RCC 7860 (cell line): ENCODE measurements around the gene ORC4.
"Not testable (repeated sequence)": the region's sequence is repeated elsewhere in the genome, so short reads cannot be mapped to it uniquely, and the experiment has no call there.

Experiments used
- DNase-seq: peaks from one replicate; pipeline ENCODE4 v3.0.0-alpha.2; 2015; ENCODE audit warnings: low spot score
- FAIRE-seq: peaks from 2 replicates; lab custom pipeline; 2012; peaks lifted over from hg19 to GRCh38; lab: Jason Lieb, UNC

The ORC4 gene

GRCh38 chr2:148021059-148021861 is 723 bp upstream of the ORC4 start, which contains the start of gene MBD5:
MBD5 (plus strand) TSS chr2:148021091.
- peak; percentile 36 for DNase-seq
- no peak for FAIRE-seq

GRCh38 chr2:148014616-148015015 is 5.9 kb downstream of the ORC4 start:
- DNase-seq: no peak
- FAIRE-seq: no peak

GRCh38 chr2:148013876-148014275 is 6.7 kb downstream of the ORC4 start:
- FAIRE-seq (no peak), DNase-seq (no peak)

- not testable (repeated sequence) for FAIRE-seq, DNase-seq
Observed at GRCh38 chr2:148008411-148008810, 12.1 kb downstream of the ORC4 start.

- FAIRE-seq: no peak
- no peak for DNase-seq
Observed at GRCh38 chr2:148007219-148007900, 13.2 kb downstream of the ORC4 start.

GRCh38 chr2:148006249-148007007 is 14.1 kb downstream of the ORC4 start:
- DNase-seq (no peak), FAIRE-seq (no peak)

GRCh38 chr2:148002420-148002819 is 18.1 kb downstream of the ORC4 start:
- FAIRE-seq, DNase-seq: not testable (repeated sequence)

- FAIRE-seq (no peak), DNase-seq (no peak)
Observed at GRCh38 chr2:148000095-148000494, 20.4 kb downstream of the ORC4 start.

GRCh38 chr2:147999126-147999525 is 21.4 kb downstream of the ORC4 start:
- no peak for DNase-seq
- no peak for FAIRE-seq

- FAIRE-seq: no peak
Observed at GRCh38 chr2:147998203-147998602, 22.3 kb downstream of the ORC4 start.

GRCh38 chr2:147996828-147997227 is 23.7 kb downstream of the ORC4 start:
- FAIRE-seq (no peak), DNase-seq (no peak)

More at GRCh38 chr2:147998203-147998602, 22.3 kb downstream of the ORC4 start:
- DNase-seq: no peak

GRCh38 chr2:147994965-147995364 is 25.6 kb downstream of the ORC4 start:
- not testable (repeated sequence) for FAIRE-seq

GRCh38 chr2:147989809-147990403 is 30.6 kb downstream of the ORC4 start:
- DNase-seq: peak; percentile 55
- peak; percentile 89 for FAIRE-seq

More at GRCh38 chr2:147994965-147995364, 25.6 kb downstream of the ORC4 start:
- DNase-seq: not testable (repeated sequence)

GRCh38 chr2:147989102-147989501 is 31.4 kb downstream of the ORC4 start:
- FAIRE-seq (no peak), DNase-seq (no peak)

- FAIRE-seq: no peak
Observed at GRCh38 chr2:147980940-147981528, 39.5 kb downstream of the ORC4 start.

GRCh38 chr2:147977679-147978078 is 42.9 kb downstream of the ORC4 start:
- FAIRE-seq: no peak
- no peak for DNase-seq

More at GRCh38 chr2:147980940-147981528, 39.5 kb downstream of the ORC4 start:
- no peak for DNase-seq

GRCh38 chr2:147976102-147976501 is 44.4 kb downstream of the ORC4 start:
- FAIRE-seq: no peak
- no peak for DNase-seq

GRCh38 chr2:147968571-147968970 is 52.0 kb downstream of the ORC4 start:
- no peak for DNase-seq
- FAIRE-seq: no peak

- no peak for FAIRE-seq
Observed at GRCh38 chr2:147952118-147952517, 68.4 kb downstream of the ORC4 start.

GRCh38 chr2:147945660-147946059 is 74.9 kb downstream of the ORC4 start:
- FAIRE-seq (no peak), DNase-seq (no peak)

More at GRCh38 chr2:147952118-147952517, 68.4 kb downstream of the ORC4 start:
- no peak for DNase-seq
